ENCODE results near the gene RASA3.

The RASA3 gene

DNA sequence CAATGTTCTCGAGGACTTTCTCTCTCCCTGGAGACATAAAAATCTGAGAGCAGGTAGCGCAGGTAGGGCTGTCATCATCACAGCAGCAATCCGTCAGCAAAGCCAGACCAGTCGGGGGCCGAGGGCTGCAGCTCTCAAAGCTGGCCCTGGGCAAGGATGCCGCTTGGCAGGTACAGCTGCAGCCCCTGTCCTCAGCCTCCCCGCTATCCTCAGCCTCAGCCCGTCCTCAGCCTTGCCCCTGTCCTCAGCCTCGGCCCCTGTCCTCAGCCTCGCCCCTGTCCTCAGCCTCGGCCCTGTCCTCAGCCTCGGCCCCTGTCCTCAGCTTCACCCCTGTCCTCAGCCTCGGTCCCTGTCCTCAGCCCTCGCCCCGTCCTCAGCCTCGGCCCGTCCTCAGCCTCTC, 169.4 kb downstream of the RASA3 start:
- TF ChIP-seq, protein P1, sequence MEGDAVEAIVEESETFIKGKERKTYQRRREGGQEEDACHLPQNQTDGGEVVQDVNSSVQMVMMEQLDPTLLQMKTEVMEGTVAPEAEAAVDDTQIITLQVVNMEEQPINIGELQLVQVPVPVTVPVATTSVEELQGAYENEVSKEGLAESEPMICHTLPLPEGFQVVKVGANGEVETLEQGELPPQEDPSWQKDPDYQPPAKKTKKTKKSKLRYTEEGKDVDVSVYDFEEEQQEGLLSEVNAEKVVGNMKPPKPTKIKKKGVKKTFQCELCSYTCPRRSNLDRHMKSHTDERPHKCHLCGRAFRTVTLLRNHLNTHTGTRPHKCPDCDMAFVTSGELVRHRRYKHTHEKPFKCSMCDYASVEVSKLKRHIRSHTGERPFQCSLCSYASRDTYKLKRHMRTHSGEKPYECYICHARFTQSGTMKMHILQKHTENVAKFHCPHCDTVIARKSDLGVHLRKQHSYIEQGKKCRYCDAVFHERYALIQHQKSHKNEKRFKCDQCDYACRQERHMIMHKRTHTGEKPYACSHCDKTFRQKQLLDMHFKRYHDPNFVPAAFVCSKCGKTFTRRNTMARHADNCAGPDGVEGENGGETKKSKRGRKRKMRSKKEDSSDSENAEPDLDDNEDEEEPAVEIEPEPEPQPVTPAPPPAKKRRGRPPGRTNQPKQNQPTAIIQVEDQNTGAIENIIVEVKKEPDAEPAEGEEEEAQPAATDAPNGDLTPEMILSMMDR (IDR thresholded peaks at IDR 0.05; ENCODE audit: low read depth, low read length, missing control alignments): no peak
- DNase-seq (ENCODE audit: low read depth): no peak
- H3K4me3 ChIP-seq (ENCODE audit: low read depth, low read length): no peak overlapping the region

DNA sequence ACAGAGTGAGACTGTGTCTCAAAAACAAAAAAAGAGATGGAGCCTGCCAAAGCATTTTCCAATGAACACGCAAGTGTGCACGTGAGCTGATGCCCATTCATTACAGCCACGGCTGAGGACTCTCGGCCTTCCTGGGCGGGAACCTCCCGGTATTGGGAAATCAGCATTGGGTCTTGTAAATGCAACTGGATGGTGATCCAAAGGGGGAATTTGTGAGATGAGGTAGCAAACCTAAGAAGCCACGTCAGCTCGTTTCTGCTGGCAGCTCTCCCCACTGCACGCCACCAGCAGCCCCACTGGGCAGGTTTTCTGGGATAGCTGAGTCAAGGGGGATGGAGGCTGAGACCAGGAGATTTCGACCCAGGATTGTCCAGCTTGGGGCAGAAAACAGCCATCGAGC, 170.0 kb downstream of the RASA3 start:
- DNase-seq (ENCODE audit: low read depth): no peak
- TF ChIP-seq, protein P1 (IDR thresholded peaks at IDR 0.05; ENCODE audit: low read depth, low read length, missing control alignments): no peak

DNA sequence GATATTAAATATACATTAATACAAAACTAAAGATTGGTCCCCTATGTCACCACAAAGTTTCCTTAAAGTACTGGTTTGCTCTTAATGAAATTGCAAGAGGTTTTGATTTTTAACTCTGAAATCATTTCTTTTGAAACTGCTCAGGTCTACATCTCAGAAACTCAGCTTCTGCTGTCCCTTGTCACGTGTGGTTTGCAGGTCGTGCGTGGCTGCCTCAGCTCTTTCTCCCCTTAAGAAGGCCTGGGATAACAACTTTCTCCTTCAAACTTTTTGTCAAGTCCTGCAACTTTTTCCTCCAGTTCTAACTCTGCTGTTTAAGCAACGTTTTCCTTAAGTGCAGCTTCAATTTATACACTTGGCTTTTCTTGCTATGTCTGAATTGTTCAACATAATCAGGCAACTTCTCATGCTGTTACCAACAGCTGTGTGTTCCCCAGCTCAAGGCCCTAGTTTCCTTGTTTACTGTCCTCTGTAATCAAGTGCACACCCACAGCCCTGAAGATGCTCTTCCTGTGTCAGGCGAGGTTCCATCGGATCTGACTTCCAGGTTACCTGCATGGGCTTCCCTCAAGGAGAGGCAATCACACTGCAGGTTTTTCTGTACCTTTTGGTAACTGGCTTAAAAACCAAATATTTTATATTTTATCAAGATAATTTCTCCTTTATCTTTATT, 172.0 kb downstream of the RASA3 start:
- no peak for DNase-seq (ENCODE audit: low read depth)
- H3K4me3 ChIP-seq (ENCODE audit: low read depth, low read length): no peak overlapping the region
- TF ChIP-seq, protein P1 (IDR thresholded peaks at IDR 0.05; ENCODE audit: low read depth, low read length, missing control alignments): no peak

More for the DNA sequence above, 170.0 kb downstream of the RASA3 start:
- H3K4me3 ChIP-seq (ENCODE audit: low read depth, low read length): no peak overlapping the region

DNA sequence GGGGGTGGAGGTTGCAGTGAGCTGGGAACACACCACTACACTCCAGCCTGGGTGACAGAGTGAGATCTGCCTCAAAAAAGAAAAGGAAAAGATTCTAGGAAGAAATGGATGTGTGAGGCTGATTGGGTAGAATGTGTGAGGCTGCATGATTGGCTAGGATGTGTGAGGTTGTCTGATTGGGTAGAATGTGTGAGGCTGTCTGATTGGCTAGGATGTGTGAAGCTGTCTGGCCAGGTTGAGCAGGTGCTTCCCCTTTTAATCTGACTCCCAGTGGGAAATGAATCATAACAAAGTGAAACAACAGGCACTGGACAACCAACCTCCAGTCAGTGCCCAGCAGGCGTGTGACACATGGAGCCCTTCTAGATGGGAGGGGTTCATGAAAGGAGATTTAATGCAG, 173.2 kb downstream of the RASA3 start:
- DNase-seq (ENCODE audit: low read depth): no peak
- TF ChIP-seq, protein P1 (IDR thresholded peaks at IDR 0.05; ENCODE audit: low read depth, low read length, missing control alignments): no peak
- no peak overlapping the region for H3K4me3 ChIP-seq (ENCODE audit: low read depth, low read length)

DNA sequence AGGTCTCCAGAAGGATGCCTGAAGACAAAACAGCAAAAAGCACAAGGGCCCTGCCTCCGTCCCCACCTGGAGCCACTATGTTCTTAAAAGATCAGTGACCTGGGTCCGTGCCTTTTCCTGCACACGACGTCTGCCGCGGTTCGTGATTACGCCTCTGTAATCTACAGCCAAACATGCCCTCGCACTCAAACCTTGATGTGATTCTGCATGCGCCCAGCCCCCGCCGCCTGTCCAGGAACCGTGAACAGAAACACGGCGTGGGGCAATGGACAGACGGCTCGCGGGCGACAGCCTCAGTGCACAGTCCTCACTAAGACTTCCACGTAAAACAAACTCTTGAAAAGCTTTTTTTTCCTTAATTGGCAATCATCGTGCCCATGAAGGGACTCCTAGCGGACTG, 174.1 kb downstream of the RASA3 start:
- TF ChIP-seq, protein P1 (IDR thresholded peaks at IDR 0.05; ENCODE audit: low read depth, low read length, missing control alignments): no peak
- no peak for DNase-seq (ENCODE audit: low read depth)
- no peak overlapping the region for H3K4me3 ChIP-seq (ENCODE audit: low read depth, low read length)

DNA sequence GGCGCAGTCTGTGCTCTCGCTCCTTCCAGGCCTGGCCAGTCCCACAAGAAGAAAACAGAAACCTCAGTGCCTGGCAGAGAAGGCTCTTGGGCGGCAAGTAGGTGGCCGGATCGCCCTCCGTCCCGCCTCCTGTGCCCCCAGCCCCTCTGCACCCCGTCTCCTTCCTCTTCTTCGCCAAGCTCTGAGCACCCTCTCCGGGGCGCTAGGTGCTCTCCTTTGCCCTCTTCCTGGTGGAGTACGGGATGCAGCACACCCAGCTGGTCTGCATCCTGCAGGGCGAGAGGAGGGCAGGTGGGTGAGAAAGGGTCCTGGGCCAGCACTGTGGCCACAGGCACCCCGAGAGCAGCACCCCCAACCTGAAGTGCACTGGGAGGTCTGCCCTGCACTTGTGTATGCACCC, 175.9 kb downstream of the RASA3 start:
- no peak overlapping the region for H3K4me3 ChIP-seq (ENCODE audit: low read depth, low read length)
- TF ChIP-seq, protein P1 (IDR thresholded peaks at IDR 0.05; ENCODE audit: low read depth, low read length, missing control alignments): no peak
- no peak for DNase-seq (ENCODE audit: low read depth)

DNA sequence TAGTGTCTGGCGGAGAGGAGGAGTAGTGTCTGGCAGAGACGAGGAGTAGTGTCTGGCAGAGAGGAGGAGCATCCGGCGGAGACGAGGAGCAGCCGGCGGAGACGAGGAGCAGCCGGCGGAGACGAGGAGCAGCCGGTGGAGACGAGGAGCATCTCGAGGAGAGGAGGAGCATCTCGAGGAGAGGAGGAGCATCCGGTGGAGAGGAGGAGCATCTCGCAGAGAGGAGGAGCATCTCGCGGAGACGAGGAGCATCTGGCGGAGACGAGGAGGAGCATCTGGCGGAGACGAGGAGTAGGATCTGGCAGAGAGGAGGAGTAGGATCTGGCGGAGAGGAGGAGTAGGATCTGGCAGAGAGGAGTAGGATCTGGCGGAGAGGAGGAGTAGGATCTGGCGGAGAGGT, 176.7 kb downstream of the RASA3 start:
- TF ChIP-seq, protein P1 (IDR thresholded peaks at IDR 0.05; ENCODE audit: low read depth, low read length, missing control alignments): no peak
- no peak for DNase-seq (ENCODE audit: low read depth)
- H3K4me3 ChIP-seq (ENCODE audit: low read depth, low read length): no peak overlapping the region
